ENCODE results near the gene ELOVL3.
A peak's percentile ranks its signal among the peaks of the same experiment; 100 is the strongest.

The ELOVL3 gene

GRCh38 chr10:102229810-102230263 is 3.7 kb downstream of the ELOVL3 start:
- Histone ChIP-seq H3K4me2 (ENCODE audit: low read length) (peak overlapping the region; percentile 97), H3K27me3 (ENCODE audit: low read depth, low read length) (peaks cover 6% of the 10 kb centered on the region; the same call in 1 of the 2 replicates), H3K9me3 (ENCODE audit: insufficient read depth, low read length) (no peaks in the 10 kb centered on the region), H2AFZ (ENCODE audit: low read depth, low read length) (peak overlapping the region; percentile 86), H3K27ac (ENCODE audit: low read length) (no peak overlapping the region), H3K79me2 (ENCODE audit: low read length) (no peaks in the 10 kb centered on the region), H4K20me1 (ENCODE audit: insufficient read depth, low read length) (no peaks in the 10 kb centered on the region), H3K36me3 (replicated peaks; ENCODE audit: low read depth, low read length) (no peaks in the 10 kb centered on the region), H3K4me3 (ENCODE audit: low read length) (peak overlapping the region; percentile 71), H3K9ac (ENCODE audit: low read length) (no peak overlapping the region), H3K4me1 (ENCODE audit: low read length) (no peaks in the 10 kb centered on the region; the same call in 1 of the 2 replicates)
- no peak for TF ChIP-seq EZH2phosphoT487 (IDR thresholded peaks at IDR 0.05; ENCODE audit: low read depth)
- TF ChIP-seq, protein P1, sequence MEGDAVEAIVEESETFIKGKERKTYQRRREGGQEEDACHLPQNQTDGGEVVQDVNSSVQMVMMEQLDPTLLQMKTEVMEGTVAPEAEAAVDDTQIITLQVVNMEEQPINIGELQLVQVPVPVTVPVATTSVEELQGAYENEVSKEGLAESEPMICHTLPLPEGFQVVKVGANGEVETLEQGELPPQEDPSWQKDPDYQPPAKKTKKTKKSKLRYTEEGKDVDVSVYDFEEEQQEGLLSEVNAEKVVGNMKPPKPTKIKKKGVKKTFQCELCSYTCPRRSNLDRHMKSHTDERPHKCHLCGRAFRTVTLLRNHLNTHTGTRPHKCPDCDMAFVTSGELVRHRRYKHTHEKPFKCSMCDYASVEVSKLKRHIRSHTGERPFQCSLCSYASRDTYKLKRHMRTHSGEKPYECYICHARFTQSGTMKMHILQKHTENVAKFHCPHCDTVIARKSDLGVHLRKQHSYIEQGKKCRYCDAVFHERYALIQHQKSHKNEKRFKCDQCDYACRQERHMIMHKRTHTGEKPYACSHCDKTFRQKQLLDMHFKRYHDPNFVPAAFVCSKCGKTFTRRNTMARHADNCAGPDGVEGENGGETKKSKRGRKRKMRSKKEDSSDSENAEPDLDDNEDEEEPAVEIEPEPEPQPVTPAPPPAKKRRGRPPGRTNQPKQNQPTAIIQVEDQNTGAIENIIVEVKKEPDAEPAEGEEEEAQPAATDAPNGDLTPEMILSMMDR (IDR thresholded peaks at IDR 0.05; ENCODE audit: low read depth, low read length) = peak; percentile 79

- Histone ChIP-seq H3K9ac (ENCODE audit: low read length) (no peak overlapping the region), H2AFZ (ENCODE audit: low read depth, low read length) (peak overlapping the region; percentile 86)
Observed at GRCh38 chr10:102230264-102230860, 4.3 kb downstream of the ELOVL3 start.

GRCh38 chr10:102230861-102231356 is 4.8 kb downstream of the ELOVL3 start:
- Histone ChIP-seq H3K4me1 (ENCODE audit: low read length) (no peaks in the 10 kb centered on the region; the same call in 1 of the 2 replicates), H3K4me3 (ENCODE audit: low read length) (no peak overlapping the region), H3K9me3 (ENCODE audit: insufficient read depth, low read length) (no peaks in the 10 kb centered on the region), H2AFZ (ENCODE audit: low read depth, low read length) (no peak overlapping the region), H3K4me2 (ENCODE audit: low read length) (no peak overlapping the region), H4K20me1 (ENCODE audit: insufficient read depth, low read length) (no peaks in the 10 kb centered on the region), H3K79me2 (ENCODE audit: low read length) (no peaks in the 10 kb centered on the region), H3K27ac (ENCODE audit: low read length) (no peak overlapping the region), H3K36me3 (replicated peaks; ENCODE audit: low read depth, low read length) (no peaks in the 10 kb centered on the region), H3K9ac (ENCODE audit: low read length) (no peak overlapping the region), H3K27me3 (ENCODE audit: low read depth, low read length) (peaks cover 6% of the 10 kb centered on the region; the same call in 1 of the 2 replicates)
- TF ChIP-seq, protein P1 (IDR thresholded peaks at IDR 0.05; ENCODE audit: low read depth, low read length) = no peak
- TF ChIP-seq EZH2phosphoT487 (IDR thresholded peaks at IDR 0.05; ENCODE audit: low read depth) = no peak

More at GRCh38 chr10:102230264-102230860, 4.3 kb downstream of the ELOVL3 start:
- Histone ChIP-seq H3K36me3 (replicated peaks; ENCODE audit: low read depth, low read length) (no peaks in the 10 kb centered on the region), H3K27ac (ENCODE audit: low read length) (no peak overlapping the region), H3K27me3 (ENCODE audit: low read depth, low read length) (peaks cover 6% of the 10 kb centered on the region; the same call in 1 of the 2 replicates), H3K9me3 (ENCODE audit: insufficient read depth, low read length) (no peaks in the 10 kb centered on the region), H3K79me2 (ENCODE audit: low read length) (no peaks in the 10 kb centered on the region), H3K4me1 (ENCODE audit: low read length) (no peaks in the 10 kb centered on the region; the same call in 1 of the 2 replicates), H3K4me2 (ENCODE audit: low read length) (peak overlapping the region; percentile 97), H3K4me3 (ENCODE audit: low read length) (peak overlapping the region; percentile 71), H4K20me1 (ENCODE audit: insufficient read depth, low read length) (no peaks in the 10 kb centered on the region)
- TF ChIP-seq, protein P1 (IDR thresholded peaks at IDR 0.05; ENCODE audit: low read depth, low read length) = no peak
- no peak for TF ChIP-seq EZH2phosphoT487 (IDR thresholded peaks at IDR 0.05; ENCODE audit: low read depth)

All from OCI-LY3 (cell line).